ENCODE data around the gene SLX4IP.

Gene SLX4IP

DNA sequence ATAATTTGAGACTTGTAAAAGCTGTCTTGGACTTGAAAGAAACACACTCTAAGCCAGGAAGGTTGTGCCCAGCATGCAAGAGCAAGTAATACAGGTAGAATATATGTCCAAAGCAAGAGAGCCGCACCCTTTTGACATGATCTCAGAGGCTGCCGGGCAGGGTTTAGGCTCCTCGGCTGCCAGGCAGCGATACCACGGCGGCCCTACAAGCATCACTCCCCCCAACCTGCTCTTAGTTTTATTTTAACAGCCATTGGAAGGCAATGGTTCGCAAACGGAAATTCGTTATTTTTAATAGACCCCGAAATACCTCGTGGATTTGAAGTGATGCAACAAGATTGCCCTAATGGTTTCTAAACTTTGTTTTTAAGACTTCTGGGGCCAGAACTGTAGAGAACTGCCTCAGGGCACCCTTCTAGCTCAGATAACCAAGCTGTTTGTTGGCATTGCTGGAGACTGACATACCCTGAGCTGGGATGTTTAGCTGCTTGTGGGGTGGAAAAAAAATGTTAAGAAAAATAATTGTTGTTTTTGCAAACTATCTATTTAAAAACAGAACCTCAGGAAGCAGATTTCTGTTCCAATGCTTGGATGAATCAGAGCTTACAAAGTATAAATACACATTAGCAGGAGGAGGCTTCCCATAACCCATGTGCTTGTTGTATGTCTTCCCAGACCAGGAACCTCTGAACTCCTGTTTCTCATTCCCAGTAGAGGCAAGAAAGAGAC, 199.7 kb downstream of the SLX4IP start:
- peak; percentile 32 for DNase-seq (ENCODE audit: low read depth)

DNA sequence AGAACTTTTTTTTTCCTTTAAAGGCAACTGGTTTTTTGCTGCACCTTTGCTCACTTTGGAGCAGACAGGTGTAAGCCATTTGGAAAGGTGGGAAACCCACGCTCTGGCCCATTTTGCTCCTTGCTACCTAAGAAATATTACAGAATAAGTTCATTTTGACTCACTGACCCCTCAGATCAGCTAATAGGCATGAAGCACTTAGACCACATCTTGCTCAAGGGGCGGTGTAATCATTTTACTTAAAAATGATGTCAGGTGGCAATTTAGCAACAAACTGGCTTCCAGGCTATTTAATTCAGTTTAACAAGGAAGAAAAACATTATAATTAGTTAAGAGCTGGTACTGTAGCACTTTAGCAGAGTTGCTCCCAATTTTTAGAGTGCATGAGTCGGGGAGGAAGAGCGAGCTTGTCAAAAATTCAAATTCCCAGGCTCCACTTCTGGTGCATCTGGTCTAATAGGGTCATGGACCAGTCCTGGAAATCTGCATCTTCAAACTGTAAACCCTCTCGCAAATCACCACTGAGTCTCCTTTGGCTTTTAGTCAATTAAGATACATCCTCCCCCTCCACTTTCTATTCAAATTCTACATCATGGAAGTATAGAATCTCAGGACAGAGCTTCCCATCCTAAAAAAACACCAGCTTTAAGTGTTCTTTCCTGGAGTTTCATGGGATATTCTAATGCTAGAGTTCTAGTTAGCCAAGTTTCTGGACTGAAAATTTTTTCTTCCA, 200.5 kb downstream of the SLX4IP start:
- DNase-seq (ENCODE audit: low read depth): no peak

DNA sequence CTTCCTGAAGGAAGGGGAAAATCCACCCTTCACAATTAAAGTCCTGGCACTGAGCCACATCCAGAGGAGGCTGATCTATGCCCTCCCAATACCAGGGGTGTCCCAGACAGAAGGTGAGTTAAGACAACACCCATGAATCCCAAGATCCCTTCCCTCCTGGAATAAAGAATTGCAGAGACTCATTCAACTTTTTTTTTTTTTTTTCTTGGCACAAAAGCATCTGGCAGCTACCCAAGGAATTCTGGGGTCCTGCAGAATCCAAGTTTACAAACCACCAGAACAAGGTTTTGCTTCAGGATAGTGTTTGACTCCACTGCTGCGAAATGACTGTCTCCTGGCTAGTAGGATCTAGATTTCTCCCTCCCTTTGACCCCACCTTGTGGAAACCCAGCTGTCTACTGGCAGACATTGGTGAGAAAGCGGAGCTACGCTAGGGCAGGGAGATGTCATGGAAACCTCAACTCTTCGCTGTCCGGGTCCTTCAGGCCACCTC, 201.3 kb downstream of the SLX4IP start:
- no peak for DNase-seq (ENCODE audit: low read depth)

DNA sequence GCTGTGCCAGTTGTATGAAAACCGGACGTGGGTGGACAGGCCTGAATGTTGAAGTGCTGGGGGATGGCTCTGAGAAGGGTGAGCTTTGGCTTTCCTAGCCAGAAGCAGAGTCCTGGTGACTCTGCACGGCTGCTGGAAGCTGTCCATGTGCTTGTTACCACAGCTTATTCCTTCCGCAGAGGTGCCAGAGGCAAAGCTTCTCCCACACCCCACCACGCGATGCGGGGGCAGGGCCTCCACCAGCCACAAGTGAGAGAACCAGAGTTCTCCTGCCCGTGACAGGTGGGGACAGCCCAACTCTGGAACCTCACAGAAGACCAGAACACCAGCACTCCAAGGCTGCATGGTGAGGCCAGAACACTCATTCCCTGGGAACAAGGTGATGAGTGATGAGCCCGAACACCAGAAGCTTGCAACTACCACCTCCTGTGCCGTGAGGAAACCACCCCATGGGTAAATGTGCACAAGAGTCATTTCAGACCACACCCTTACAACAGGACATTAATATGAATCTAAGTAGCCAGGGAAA, 202.0 kb downstream of the SLX4IP start:
- DNase-seq (ENCODE audit: low read depth): no peak

DNA sequence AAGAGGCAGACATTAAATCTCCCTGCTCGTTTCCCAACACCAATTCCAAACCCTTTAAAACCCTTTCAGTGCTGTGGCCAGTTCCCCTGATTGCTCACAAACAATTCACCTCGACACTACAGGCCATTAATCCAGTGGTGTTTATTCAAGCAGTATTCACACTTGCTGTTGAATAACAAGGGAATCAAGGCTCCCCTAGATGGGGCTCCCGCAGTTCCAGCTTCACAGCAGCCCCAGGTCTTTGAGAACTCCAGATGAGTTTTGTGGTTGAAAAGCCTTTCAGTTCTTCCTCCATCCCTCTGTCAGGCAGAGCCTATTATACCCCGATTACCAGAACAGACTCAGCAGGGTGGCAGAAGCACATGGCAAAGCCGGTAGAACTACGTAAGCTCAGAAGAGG, 202.5 kb downstream of the SLX4IP start:
- DNase-seq (ENCODE audit: low read depth): no peak

DNA sequence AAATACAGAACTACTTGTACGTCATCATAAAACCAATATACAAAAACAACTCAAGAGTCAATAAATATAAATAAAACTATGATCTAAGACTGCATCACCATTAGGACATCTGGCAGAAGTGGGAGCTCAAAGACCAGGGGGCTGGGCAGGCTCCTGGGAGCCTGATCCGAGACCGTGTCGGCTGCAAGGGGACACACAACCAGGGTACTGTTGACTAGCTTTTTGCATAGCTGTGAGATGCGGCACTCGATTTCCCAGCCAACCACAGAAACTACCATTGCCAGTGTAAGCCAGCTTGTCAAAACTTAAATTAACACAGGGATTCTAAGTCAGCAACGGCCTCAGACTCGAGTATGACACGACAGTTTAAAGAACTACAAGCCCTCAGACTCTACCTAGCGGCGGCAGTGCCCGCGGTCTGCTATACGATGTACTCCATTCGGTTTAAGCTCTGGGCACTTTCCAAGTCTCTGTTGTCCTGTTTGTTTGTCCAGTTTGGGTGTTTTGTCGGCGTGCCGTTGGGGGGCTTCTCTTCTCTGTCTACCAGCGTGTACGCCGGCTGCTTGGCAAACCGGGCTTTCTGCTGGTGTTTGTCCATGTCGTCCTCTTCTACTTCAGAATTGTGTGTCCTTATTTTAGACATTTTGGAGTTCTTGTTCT, 204.1 kb downstream of the SLX4IP start:
- DNase-seq (ENCODE audit: low read depth): no peak

DNA sequence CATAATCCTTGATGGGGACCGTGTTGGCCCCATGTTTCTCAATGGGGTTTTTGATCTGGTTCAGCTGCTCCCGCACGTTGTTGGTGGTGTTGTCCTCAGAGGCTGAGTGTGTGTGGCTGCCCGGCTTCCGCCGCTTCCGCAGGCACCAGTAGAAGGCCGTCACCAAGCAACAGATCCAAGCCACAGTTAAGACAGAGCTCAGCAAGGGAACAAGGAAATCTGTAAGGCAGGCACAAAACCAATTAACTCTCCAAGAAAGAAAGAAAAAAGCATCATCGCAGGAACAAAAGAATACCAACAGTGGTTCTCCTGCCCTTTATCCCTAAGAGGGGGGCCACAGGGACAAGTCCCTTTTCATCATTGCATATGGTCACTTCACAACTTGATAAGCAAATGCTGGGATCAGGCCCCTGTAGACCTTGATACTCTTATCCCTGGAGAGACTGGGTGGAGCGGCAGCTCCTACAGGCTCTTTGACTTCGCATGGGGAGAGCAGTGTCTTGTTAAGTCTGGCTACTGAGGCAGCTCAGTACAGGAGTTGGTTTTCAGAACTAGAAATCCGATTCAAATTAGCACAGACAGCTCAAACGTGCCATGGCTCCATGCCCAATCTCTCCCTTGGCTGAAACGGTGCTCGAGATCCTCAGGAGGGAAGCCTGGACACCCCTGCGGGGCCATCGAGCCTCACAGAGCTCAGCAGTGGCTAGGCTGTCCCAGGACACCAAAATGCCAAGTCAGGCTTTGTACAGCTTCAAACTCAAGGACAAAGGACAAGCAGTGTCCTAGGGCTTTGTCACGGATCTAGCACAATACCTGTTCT, 204.8 kb downstream of the SLX4IP start:
- no peak for DNase-seq (ENCODE audit: low read depth)

DNA sequence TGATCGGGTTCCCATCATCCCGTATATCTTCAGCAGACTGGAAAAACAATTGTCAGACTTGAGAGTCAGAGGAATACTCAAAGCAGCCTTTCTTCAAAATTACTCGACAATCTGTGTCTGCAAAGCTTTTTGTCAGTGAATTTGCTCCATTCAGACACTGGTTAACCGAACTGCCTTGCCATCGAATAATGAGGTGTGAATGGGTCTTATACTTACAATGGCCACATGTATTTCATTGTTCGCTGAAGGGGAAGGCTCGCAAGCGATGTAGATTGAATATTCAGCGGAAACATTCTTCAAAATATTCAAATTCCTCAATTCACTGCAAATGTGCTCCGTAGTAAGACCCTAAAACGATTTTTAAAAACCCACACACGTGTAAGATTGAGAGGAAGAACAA, 205.8 kb downstream of the SLX4IP start:
- no peak for DNase-seq (ENCODE audit: low read depth)

DNA sequence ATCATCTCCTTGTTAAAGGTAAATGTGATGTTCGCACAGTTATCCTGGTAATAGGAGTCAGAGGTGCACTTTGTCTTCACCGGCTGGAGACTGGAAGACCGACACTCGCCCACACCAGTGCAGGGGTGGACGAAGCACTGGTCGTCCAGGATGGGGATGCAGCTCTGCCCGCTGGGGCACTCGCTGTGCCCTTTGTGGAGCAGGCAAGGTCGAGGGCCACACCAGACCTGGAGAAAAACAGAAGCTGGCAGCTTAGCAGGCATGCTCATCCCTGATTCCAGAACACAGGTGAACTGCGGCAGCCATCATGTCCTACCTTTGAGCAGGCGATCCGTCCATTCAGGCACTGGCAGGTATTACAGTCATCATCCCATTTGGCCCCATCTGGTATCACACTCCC, 206.4 kb downstream of the SLX4IP start:
- DNase-seq (ENCODE audit: low read depth): no peak

DNA sequence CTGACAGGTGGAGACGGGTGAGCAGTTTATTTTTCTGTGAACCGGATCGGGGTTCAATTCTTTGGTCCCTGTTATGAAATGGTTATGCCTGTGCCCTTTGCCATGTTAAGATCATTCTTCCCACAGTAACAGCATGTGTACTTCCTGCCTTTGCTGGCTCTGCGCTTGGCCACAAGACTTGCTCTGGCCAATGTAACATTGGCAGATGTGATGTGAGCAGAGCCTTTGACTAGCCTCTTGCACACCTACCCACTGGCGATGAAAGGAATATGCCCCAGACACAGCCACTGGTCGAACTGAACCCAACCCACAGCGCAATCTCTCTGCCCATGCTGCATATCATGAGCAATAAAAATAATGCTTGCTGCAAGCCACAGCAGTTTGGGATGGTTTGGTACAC, 206.8 kb downstream of the SLX4IP start:
- DNase-seq (ENCODE audit: low read depth): no peak

DNA sequence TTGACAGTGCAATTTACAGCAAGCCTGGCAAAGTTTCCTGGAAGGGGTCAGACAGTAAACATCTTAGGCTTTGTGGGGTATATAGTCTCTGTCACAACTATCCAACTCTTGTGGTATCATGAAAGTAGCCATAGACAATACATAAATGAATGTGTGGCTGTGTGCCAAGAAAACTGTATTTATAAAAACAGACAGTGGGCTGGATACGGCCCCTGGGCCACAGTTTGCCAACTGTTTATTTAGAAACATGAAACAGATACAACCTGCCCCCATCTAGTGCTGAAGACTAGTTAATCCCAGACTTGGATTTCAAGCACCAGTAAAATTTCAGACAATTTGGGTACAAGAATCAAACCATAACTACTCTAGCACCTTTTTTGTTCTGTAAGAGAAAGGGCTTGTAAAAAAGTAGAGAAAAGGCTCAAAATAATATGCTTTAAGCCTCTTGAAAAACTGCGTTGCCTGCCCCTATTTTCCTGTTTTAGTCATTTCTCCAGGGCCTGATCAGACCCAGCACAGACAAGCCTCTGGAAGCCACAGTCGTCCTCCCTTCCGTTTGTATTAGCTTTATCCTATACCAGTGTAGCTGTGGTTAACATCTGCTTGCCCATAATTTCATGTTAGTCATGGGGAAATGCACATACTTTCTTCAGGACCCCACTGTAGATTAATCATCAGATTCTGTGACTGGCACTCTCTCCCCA, 207.9 kb downstream of the SLX4IP start:
- peak; percentile 34 for DNase-seq (ENCODE audit: low read depth)

DNA sequence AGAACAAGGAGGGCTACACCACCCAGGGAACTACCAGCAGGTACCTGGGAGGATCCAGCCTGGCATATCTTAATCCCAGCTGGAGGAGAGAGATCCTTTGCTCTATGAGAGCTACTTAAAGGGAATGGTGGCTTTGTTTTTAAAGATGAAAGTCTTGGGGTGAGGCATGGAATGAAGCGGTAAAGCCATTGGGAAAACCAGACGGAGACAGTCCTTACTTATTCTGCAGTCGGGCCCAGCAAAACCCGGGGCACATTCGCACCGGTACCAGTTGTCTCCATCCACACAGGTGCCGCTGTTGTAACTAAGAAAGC, 208.4 kb downstream of the SLX4IP start:
- DNase-seq (ENCODE audit: low read depth): no peak

DNA sequence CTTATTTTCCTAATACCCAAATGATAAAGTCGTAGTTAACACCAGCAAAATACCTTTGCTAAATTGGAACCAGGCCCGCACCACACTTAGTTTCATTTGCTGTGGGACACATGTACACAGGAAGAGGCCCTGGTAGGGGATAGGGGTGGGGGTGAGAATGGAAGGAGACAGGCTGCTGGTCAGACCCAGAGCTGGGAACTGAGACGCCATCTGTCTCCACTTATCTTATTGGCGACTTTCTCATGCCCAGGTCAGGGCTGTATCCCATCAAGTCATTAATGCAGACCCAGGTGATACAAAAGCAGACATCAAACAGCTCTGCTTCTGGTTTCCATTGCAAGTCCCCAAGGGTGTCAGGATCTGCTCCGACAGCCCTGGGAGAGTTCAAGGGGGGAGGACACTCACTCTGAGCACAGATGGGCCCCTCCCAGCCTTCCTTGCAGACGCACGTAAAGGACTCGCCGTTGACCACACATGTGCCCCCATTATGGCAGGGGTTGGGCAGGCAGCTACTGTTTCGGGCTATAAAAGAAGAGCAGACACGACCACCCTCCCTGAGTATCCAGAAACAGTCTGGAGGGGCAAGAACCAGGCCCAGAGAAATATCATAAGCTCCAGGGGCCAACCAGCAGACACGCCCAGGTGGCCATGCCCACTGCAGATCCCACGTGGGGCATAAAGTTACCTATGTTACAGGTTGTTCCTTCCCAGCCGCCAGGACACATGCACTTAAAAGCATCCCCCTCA, 209.5 kb downstream of the SLX4IP start:
- DNase-seq (ENCODE audit: low read depth): no peak

DNA sequence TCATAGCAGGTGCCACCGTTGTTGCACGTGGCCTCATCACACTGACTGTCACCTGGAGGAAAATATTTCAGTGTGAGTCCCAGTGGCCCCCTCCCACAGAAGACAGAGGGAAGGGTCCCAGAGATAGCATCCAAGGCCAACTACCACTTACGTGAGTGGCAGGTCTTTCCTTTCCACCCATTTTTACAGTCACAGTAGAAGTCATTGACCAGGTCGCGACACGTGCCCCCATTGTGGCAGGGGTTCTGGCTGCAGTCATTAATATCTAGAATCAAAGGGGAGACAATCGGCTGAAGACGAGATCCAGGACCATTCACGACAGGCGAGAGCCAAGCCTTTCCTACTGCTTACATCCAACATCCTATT, 210.1 kb downstream of the SLX4IP start:
- no peak for DNase-seq (ENCODE audit: low read depth)

DNA sequence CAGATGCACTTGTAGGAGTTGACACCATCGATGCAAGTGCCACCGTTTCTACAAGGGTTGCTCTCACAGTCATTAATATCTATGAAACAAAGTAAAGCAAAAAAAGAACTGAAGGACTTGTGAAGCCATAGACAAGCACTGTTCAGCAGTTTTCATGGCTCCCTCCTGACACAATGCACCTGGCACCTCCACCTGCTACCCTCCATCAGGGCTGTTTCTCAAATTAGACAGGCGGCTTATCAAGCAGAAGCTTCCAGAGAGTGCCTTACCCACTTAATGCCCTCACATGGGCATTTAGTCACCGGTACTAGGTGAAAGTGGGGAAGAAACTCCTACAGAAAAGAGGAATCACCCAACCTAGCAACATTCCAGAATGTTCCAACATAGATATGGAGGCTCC, 210.9 kb downstream of the SLX4IP start:
- DNase-seq (ENCODE audit: low read depth): no peak

DNA sequence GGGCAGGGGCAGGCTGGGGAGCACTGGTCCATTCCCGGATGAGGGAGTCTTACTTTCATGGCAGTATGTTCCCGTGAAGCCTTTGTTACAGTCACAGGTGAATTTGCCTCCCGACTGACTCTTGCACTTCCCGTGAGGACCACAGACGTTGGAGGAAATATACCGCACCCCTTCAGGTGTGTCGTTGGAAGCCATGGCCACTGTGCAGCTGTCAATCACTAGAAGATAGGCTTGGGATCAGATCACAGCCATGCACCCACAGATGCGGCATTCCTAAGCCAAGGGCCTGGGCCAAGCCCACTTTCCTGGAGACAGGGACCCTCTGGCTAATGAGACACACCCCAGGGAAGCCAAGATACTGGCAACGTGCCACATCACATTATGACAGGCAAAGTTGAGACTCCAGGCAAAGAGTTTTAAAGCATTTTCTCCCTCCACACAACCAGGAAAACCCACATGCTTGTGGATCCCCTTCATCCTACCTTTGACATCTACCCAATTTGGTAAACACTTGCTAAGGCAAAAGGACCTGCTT, 211.8 kb downstream of the SLX4IP start:
- no peak for DNase-seq (ENCODE audit: low read depth)

DNA sequence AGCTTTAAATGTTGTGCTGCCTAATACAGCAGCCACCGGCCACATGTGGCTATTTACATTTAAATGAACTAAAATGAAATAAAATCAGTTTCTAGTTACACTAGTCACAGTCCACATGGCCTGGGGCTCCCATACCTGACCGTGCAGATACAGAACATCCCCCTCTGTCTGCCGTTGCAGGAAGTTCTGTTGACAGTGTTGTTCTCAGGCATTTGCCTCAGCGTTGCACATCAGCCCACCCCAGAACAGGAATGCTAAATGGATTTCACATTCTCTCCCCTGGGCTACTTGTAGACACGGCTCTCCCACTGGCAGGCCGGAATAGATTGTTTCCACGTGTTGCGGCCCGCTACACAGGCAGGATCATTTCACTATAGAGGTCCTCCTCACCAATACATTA, 212.4 kb downstream of the SLX4IP start:
- DNase-seq (ENCODE audit: low read depth): peak; percentile 59

DNA sequence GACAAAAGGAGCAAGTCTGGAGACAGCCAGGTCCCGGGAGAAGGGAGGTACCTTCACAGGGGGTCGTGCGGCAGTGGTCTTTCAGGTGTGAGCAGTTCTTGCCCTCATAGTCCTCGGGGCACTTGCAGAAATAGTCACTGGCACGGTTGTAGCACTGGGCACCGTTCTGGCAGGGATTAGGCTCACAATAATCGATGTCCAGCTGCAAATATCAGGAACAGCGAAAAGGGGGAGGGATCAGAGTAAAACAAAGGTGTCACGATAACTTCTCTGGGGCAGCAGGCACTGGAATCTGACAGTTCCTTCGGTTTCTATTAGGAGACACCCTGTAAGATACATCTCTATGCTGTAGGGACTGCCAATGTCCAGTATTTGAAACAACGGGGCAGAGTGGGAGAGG, 212.8 kb downstream of the SLX4IP start:
- no peak for DNase-seq (ENCODE audit: low read depth)

DNA sequence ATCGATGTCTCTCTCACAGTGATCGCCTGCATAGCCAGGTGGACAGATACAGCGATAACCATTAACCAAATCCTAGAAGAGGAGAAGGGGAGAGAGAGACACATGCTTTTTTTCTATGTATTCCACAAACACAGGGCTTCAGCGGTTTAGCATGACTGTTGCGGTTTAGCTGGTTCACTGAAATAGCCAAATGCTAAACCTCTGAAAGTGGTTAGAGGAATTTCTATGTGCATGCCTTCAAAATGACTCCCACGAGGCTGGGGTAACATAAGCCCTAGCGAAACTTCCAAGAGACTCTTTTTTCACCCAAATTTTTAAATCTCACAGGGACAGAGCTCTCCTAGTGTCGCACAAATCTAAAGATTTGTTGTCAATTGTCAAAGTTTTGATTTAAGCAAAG, 213.5 kb downstream of the SLX4IP start:
- DNase-seq (ENCODE audit: low read depth): peak; percentile 92

DNA sequence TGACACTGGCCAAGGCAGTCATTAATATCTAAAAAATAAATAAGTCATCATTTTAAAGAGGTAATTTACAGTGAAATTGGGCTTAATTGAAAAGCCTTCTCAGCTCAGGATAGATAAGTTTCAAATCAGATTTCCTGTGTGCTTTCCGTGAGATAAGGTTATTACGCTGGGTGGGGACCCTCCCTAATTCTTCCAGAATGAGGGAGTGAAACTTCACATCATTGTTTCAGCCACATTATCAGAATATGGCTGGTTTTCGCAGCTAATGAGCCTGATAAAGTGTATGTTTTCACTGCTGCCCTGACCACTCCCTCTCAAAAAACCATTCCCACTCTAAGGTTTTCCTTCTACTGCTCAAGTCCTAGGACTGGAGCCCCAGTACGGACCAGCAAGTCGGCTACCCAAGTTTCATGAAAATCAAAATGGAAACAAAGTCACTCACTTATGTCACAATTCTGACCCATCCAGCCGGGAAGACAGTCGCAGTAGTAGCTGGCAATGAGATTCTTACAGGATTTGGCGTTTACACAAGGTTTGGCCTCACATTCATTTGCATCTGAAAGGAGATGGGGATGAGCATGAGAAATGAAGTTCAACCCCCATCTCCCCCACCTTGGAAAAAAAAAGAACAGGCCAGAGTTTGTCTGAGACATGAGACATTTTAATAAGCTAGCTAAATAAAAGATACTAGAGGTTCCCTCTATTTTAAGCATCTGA, 214.1 kb downstream of the SLX4IP start:
- no peak for DNase-seq (ENCODE audit: low read depth)

Data from ELR (cell line).